GM19438 (cell line): ENCODE measurements around the gene FRZB.
"Not testable (repeated sequence)": the region's sequence is repeated elsewhere in the genome, so short reads cannot be mapped to it uniquely, and the experiment has no call there.

ENCODE experiments used
- ATAC-seq: cut with Tn5 transposase; IDR thresholded peaks from one replicate; pipeline ENCODE4 v1.9.1; 2021; ENCODE audit warnings: low read depth; ENCODE audit not compliant: unreplicated experiment

Gene FRZB, protein sequence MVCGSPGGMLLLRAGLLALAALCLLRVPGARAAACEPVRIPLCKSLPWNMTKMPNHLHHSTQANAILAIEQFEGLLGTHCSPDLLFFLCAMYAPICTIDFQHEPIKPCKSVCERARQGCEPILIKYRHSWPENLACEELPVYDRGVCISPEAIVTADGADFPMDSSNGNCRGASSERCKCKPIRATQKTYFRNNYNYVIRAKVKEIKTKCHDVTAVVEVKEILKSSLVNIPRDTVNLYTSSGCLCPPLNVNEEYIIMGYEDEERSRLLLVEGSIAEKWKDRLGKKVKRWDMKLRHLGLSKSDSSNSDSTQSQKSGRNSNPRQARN

DNA sequence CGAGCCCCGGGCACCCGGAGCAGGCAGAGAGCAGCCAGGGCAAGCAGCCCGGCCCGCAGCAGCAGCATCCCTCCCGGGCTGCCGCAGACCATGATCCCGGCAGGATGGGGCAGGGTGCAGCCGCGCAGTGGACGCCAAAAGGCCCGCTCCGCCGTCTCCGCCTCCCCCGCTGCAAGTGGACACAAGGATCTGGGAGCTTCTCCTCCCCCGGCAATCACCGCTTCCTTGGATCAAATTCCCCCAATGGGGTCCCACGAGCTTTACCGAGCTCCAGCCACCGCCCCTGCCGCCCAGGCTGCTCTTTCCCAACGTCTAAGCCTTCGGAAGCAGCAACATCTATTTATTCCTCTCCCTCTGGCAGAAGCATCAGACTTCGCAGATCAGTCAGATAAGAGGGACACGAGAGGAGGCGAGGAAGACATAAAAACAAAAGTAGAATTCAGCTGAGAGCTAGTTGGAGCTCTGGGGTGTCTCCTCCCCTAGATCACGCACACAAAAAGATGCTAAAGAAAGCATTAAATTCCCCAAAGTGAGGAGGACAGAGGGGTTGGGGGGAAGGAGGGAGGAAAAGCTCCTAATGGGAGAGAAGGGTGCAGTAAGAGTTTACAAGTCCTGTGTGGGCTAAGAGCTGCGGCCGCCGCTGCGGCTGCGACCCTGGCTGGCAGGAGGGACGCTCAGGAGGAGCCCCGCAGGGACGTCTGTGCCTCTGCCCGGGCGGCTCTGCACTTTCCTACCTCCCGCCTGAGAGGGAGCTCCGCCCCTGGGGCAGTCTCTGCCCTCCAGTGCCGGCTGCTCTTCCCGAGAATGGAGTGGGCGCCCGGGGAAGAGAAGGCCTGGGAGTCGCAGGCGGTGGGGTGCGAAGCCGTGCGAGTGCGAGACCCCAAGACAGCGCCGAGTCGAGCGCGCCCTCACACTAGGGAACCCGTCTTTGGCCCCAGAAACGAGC lies at the start of gene FRZB:
TSS of gene FRZB (minus strand) at position 177 of the 946 bp plus-strand sequence. CDS start at position 92, 85 bp downstream.
- ATAC-seq = no peak

DNA sequence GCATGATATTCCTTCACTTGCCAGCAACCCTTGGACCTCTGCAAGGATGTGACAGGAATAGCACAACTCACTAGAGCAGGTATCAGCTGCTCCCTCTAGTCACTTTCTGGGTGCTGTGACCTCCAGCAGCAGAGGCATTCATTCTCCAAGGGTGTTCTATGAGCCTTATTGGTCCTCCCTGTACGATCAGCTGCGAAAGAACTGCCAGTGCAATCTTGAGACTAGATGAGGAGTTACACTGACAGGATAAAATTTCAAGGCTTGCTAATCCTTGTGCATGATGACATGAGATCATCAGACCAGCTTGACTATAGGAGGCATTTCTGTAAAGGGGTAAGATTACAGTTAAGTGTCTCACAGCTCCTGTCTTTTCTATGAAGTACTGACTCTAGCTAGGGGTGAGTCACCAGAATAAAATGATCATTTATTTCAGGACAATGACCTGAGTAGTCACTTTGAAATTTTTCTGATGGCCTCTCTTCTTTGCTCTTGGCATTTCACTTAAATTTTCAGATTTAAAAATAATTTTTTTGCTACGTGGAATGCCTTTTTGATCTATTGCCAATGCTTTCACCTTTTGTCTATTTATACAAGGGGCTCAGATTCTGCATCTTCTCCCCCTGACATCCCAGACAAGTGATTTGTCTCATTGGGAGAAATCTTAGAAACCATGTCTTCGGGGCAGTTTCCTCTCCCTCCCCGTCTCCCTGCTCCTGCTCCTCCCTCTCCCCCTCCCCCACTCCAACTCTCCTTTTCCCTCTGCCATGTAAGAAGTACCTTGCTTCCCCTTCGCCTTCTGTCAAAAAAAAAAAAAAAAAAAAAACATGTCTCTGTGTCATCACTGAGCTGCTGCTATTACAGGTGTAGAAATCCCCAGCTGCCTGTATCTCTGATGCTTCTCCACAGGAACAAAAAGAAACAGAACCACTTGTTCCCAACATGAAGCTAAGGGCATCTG lies 49.2 kb upstream of the FRZB start:
- no peak for ATAC-seq

DNA sequence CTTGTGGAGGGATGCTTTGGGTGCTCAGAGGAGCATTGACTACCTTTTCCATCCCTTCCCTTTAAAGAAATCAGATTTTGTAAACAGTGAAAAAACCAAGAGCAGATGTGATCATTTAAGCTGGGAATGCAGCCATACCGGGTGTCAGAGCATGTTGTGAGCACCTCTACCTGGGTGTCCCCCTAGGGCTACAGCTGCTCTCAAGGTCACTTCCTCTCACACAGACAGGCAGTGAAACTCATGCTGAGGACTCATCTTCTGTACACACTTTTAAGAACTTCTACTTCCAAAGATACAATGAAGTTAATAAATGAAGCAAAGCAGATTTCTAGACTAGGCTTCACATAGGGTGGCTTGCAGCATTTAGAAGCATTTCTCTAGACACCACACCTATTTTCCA lies 48.4 kb upstream of the FRZB start:
- no peak for ATAC-seq

DNA sequence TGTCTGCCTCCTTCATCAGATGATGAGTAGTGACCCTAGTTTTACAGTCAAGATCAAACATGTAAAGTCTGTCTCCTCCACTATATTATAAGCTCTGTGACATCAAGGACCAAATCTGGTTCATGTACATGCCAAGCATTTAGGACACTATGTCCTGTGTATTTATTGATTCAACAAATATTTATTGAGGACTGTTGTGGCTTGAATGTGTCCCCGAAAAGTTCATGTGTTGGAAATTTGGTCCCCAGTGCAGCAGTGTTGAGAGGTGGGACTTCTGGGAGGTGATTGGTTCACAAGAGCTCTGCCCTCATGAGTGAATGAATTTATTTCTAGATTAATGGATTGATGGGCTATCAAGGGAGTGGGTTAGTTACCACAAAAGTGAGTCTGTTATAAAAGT lies 46.6 kb upstream of the FRZB start:
- no peak for ATAC-seq

DNA sequence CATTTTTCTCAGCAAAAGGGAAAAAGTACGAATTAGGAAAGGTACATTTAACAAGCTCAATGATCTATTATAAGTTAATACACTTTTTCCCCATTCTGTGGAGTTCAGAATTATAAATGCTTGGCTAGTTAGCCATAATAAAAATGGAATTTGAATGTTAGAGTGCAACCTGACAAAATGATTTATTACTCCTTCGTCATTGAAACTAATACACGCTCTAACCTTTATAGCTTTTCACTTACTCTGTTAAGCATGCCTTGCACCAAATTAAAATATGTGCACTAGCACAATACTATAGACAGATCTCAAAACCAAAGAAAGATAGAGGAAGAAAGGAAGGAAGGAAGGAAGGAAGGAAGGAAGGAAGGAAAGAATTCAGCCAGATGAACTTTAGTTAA lies 46.1 kb upstream of the FRZB start:
- no peak for ATAC-seq

DNA sequence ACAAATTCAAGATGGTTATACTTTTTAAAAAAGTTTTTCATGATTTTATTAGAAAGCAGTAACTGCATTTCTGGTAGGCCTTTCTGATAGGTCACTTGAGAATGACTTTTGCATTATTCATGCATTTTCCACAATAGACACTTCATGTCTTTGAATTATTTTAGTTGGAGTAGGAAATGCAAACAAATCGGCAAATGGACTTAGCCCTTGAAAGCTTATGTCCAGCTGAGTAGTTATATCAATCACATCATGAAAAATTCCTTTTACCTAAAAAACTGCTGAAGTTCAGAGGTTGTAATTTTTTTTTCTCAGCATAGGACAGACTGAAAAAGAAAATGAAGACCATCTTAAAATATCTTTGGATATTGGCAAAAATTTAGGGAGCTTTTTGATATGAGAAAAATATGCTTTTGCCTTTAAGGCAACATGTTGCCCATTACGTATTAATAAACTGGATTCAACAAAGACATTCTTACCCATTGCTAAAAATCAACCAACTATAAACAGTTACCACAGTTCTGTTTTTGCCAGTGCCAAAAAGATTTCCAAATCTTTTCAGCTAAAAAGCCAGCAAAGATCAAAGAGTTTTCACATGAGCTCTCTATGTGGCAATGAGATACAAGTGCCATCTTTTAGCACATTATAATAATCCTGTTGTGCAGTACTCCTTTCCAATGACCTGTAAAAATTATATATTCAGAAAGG lies 45.5 kb upstream of the FRZB start:
- ATAC-seq = no peak

DNA sequence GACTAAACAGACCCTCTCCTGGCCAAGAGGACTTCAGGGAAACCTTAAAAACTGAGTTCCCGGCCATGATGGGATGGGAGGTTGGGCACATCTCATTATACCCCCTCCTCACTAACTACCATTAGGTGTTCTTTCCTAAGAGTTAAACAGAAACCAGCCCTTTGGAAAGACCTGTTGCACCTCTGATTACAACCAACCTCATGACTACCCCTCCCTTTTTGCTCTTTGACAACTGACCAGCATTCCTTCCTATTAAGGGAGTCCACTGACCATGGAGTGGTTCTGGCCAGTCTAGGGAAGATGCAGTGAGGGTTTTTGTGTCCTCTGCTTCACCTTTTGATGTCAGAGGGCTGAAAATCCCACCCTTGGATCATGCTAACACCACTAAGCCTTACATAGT lies 44.5 kb upstream of the FRZB start:
- no peak for ATAC-seq

DNA sequence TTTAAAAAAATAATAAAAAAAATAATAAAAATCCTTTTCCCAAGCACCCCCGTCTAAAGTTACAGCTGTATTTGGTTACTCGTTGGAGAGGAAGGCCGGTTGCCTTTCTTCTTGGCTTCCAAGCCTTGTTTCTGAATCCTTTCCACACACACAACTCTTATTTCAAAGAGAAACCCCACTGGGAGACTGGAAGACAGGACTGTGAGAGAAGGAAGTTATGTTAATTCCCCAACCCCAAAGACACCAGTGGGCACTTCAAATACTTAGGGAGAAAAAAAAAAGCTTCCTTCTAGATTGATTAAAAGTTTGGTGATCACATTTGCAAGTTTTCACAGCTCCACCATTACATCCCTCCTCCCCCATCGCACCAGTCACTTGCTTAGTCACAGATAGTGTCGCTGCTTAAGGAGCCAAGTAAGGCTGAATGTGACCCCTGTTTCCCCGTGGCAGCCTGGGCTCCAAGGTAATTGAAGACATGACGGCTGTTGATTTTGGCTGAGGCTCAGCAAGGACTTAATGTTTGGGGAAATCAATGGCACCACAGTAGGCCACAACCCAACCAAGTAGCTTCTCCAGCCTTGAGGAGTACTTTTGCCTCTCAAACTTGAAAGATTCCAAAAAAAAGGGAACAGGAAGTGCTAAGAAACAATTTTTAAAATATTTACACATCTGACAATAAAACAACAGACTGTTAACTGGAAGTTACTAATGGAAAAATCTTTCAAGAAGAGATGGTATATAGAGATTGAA lies 40.8 kb upstream of the FRZB start:
- ATAC-seq = no peak

DNA sequence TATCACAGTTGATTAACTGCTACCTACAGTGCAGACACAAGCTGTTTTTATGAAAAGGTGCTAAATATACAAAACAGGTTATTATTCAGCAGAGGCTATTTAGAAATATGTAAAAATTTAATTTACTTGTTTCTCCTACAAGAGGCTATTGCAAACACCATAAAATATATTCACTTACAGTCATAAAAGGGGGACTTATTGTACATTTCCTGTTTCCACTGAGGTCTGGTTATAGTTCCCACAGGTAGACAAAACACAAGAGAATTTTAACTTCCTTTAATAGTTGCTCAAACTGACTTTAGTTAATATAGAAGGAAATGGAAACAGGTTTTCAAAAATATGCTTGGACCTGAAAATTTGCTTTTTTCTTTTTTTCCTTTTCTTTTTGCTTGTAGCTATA lies 40.0 kb upstream of the FRZB start:
- ATAC-seq = no peak

DNA sequence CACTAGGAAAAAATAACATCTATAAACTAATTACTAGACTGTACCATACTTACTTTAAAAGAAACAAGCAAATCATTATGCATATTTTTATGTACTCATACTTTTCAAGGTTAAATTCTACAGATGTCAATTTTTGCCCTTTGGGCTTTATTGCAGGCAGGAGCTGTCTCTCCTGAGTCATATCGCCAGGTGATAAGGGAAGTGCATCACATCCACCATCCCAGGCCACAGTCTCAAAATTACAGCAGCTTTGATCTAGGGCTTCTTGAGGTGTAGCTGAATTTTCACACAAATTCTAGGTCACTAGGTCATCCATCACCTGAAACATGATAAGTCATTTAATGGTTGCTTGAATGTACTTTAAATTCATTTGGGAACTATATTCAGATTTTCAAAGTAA lies 38.4 kb upstream of the FRZB start:
- no peak for ATAC-seq

DNA sequence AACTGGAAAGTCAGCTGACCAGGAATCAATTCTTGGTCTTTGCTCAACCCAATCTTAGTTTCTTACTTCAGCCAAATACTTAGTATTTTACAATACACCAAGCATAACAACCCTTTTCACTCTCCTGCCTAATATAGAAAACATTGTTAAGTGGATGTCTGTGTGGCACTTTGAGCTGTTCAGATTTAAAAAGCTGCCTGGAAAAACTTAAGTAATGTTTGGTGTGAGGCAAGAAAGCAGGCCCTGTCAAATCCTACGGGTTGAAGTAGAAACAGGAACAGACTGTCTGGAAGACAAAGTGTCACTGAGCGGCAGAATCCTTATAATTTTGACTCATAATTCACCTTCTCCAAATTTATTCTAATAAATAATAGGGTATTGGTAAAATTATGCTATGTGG lies 37.1 kb upstream of the FRZB start:
- ATAC-seq = no peak

DNA sequence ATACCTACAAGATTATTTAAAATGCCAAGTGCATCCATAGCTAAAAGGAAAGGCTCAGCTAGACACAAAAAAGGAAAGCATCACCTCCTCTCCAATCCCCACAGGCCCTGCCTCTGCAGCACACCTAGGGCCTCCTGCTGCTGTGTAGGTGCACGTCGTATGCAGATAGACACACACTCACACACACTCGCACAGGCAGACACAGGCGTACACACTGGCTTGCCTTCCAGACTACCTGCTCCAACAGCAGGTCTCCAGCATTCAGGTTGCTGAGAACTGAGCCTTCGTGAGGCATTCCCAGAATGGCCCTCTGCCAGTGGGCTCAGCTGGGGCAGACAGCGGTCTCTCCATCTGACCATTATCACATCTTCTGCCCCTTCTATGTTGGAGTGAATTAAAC lies 35.3 kb upstream of the FRZB start:
- no peak for ATAC-seq

DNA sequence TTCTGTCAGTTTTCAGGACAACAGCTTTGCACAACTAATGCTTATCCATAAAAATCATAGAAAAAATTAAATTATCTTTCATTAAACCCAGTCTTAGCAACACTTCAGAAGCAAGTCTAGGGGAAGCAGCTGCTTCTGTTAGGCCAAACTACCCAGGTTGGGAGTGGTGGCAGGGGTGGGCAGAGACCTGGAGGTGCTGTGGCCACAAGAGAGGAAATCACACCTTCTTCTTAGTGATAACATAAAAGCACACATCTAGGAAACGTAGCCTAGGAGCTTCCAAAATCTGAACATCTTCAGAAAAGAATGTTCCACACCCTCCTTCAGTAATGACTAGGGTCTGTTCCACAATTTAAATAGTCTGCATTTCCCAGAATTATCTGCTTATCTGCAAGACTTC lies 32.3 kb upstream of the FRZB start:
- no peak for ATAC-seq

DNA sequence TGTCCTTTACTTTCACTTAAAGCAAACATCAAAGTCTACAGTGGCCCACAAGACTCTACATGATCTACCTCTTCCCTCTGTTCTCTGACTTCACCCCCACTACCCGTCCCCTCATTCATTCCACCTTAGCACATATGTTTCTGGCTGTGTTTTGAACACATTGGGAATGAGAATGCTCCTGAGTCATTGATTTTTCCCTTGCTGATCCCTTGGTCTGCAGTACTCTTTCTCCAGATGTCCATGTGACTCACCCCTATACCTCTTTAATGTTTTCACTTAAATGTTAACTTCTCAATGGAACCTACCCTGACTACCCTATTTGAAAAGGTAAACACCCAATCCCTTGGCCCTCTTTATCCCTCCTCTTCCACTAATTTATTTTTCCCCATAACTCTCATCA lies 30.7 kb upstream of the FRZB start:
- no peak for ATAC-seq

DNA sequence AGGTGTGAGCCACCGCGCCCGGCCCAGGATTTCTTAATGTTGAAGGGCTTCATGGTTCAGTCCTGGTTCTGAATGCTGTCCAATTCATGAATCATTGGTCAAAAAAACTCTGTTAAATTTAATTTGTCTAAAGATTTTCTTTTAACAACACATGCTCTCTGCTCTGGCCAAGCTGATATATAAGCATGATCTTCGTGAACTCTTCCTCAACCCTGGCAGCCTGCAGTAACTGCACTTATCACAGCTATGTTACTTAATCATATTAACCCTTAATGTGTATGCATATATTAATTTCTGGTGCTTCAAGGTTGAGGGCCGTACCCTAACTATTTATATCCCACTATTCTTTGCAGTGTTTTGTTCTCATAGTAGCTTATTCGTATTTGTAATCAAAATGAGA lies 29.4 kb upstream of the FRZB start:
- no peak for ATAC-seq

DNA sequence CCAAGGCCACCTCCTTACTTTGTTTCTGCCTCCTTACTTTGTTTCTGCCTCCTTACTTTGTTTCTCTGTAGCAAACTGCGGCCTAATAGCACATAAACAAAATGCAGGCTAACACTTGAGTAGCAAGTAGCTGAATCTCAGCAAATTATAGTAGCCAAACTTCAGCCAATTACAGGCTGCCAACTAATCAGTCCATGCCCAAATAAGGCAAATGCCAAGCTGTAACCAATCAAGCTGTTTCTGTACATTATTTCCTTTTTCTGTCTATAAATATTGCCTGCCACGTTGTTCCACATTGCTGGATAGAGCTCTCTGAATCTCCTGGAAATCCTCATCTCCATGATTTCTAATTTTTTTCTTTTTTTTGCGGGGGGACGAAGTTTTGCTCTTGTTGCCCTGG lies 28.7 kb upstream of the FRZB start:
- ATAC-seq = no peak

DNA sequence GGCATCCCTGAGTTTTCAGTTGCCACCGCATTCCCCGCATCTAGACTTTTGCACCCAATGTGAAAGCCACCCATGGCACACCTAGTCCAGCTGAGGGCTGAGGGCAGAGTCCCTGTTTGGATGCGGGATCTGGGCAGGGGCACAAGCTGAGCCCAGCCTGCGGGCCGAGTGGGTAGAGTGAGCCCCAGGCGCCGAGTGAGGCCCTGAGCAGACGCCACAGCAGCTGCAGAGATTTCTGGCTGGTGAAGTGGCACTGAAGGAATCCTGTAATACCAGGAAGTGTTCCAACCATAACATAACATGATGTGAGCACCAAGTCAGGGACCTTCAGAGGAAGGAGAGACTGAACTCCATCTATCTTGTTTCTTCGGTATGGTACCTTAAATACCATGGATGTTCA lies 27.7 kb upstream of the FRZB start:
- no peak for ATAC-seq

DNA sequence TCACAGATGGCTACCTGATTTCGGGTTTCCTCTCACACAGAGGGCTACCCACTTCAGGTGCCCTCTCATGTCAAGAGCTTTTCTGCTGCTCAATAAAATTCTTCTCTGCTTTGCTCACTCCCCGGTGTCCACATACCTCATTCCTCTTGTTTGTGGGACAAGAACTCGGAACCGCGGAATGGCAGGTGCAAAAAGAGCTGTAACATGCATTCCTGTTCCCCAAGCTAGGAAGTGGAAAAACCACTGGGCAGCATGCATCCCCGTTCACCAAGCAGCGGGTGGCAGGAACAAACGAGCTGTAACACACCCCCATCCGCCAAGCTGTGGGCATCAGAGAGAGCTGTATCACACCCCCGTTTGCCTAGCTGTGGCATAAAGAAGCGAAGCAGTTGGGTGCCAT lies 27.2 kb upstream of the FRZB start:
- ATAC-seq = no peak

DNA sequence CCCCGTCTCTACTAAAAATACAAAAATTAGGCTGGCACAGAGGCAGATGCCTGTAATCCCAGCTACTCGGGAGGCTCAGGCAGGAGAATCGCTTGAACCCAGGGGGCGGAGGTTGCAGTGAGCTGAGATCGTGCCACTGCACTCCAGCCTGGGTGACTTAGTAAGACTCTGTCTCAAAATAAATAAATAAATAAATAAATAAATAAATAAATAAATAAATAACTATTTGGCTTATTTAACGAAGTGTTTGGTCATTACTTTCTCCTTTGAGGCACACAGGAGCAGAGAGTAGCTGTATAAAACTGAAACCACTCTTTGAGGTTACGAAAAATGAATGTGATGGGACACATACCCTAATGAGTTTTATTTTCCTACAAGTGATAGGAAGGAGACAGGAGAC lies 26.6 kb upstream of the FRZB start:
- ATAC-seq = not testable (repeated sequence)
